Endothelial cell of hepatic sinusoid (primary cell): ENCODE results near the gene PDE9A.

Experiments used
- in situ Hi-C: cut with HindIII; loops from 2 replicates; pipeline ENCODE4 v1.10.0; 2017; ENCODE audit warnings: low sequenced_read_pairs

Gene PDE9A

GRCh38 chr21:42766739-42767560 lies 113.5 kb downstream of the PDE9A start:
- in situ Hi-C loops, result no loop called here

- in situ Hi-C loops, result no loop called here
Observed at GRCh38 chr21:42767561-42767835, 114.1 kb downstream of the PDE9A start.

GRCh38 chr21:42768324-42769121 lies 115.1 kb downstream of the PDE9A start:
- in situ Hi-C loops, result no loop called here

GRCh38 chr21:42769183-42769819 lies 115.9 kb downstream of the PDE9A start:
- in situ Hi-C loops, result no loop called here

- in situ Hi-C loops, result no loop called here
Observed at GRCh38 chr21:42769820-42770716, 116.6 kb downstream of the PDE9A start.

- in situ Hi-C loops, result no loop called here
Observed at GRCh38 chr21:42770717-42771502, 117.5 kb downstream of the PDE9A start.

- in situ Hi-C loops, result no loop called here
Observed at GRCh38 chr21:42771503-42771805, 118.0 kb downstream of the PDE9A start.

GRCh38 chr21:42775123-42775522 lies 121.7 kb downstream of the PDE9A start:
- in situ Hi-C loops, result no loop called here

GRCh38 chr21:42775891-42776290 lies 122.5 kb downstream of the PDE9A start:
- in situ Hi-C loops, result no loop called here

- in situ Hi-C loops, result no loop called here
Observed at GRCh38 chr21:42777064-42777756, 123.8 kb downstream of the PDE9A start.

GRCh38 chr21:42777757-42778344 lies 124.4 kb downstream of the PDE9A start:
- in situ Hi-C loops, result no loop called here

- in situ Hi-C loops, result no loop called here
Observed at GRCh38 chr21:42779431-42779861, 126.0 kb downstream of the PDE9A start.

- in situ Hi-C loops, result no loop called here
Observed at GRCh38 chr21:42780617-42781016, 127.2 kb downstream of the PDE9A start.

- in situ Hi-C loops, result no loop called here
Observed at GRCh38 chr21:42781150-42781970, 127.9 kb downstream of the PDE9A start.

GRCh38 chr21:42781971-42782722 lies 128.7 kb downstream of the PDE9A start:
- in situ Hi-C loops, result no loop called here

- in situ Hi-C loops, result no loop called here
Observed at GRCh38 chr21:42782723-42783242, 129.4 kb downstream of the PDE9A start.

GRCh38 chr21:42784276-42784675 lies 130.9 kb downstream of the PDE9A start:
- in situ Hi-C loops, result no loop called here
